Smooth muscle cell (in vitro differentiated cells): ENCODE measurements around the gene OSTF1. TPM values are rescaled to one million over a fixed set of nuclear protein-coding genes. Genes with fewer than 3 reads are reported as not detected.

ENCODE experiments used
- DNase-seq: peaks from one replicate; lab custom pipeline; 2025; ENCODE audit not compliant: unreplicated experiment; lab: John Stamatoyannopoulos, UW
- H2AFZ ChIP-seq: fragments of 200-600 bp; sonication (generic); 2 replicates; pipeline ENCODE4 v1.6.0; 2016; ENCODE audit warnings: antibody characterized with exemption, low read depth, mild to moderate bottlenecking
- H3F3A ChIP-seq: fragments of 200-600 bp; sonication (generic); 2 replicates; pipeline ENCODE4 v1.6.0; 2017; ENCODE audit warnings: antibody characterized with exemption, low read depth
- H3K27ac ChIP-seq: fragments of 200-600 bp; sonication (generic); 2 replicates; pipeline ENCODE4 v1.5.1; 2016; ENCODE audit warnings: low read depth, mild to moderate bottlenecking
- H3K27me3 ChIP-seq: fragments of 200-600 bp; sonication (generic); 2 replicates; pipeline ENCODE4 v1.6.1; 2016; ENCODE audit warnings: low read depth, mild to moderate bottlenecking
- H3K36me3 ChIP-seq: fragments of 200-600 bp; sonication (generic); 2 replicates; pipeline ENCODE4 v1.5.1; 2016; ENCODE audit warnings: low read depth
- H3K4me1 ChIP-seq: fragments of 200-600 bp; sonication (generic); 2 replicates; pipeline ENCODE4 v1.5.1; 2016; ENCODE audit warnings: low read depth
- H3K4me2 ChIP-seq: fragments of 200-600 bp; sonication (generic); 2 replicates; pipeline ENCODE4 v1.6.0; 2016; ENCODE audit warnings: mild to moderate bottlenecking
- H3K4me3 ChIP-seq: fragments of 200-600 bp; sonication (generic); 2 replicates; pipeline ENCODE4 v1.5.1; 2016; ENCODE audit warnings: mild to moderate bottlenecking
- H3K79me2 ChIP-seq: fragments of 200-600 bp; sonication (generic); 2 replicates; pipeline ENCODE4 v1.6.0; 2016; ENCODE audit warnings: low read depth, mild to moderate bottlenecking
- H3K9ac ChIP-seq: fragments of 200-600 bp; sonication (generic); 2 replicates; pipeline ENCODE4 v1.6.0; 2016; ENCODE audit warnings: low read depth
- H3K9me3 ChIP-seq: fragments of 200-600 bp; sonication (generic); replicated peaks from 2 replicates; pipeline ENCODE4 v1.5.1; 2016; ENCODE audit warnings: low read depth
- H4K20me1 ChIP-seq: fragments of 200-600 bp; sonication (generic); 2 replicates; pipeline ENCODE4 v1.6.0; 2016; ENCODE audit warnings: low read depth
- WGBS: methylation state at CpG from one replicate; pipeline ENCODE4 v1.1.7; 2016; ENCODE audit warnings: low lambda C conversion rate; 5-methylcytosine and 5-hydroxymethylcytosine counted together
- polyA plus RNA-seq: library from polyadenylated mRNA; unstranded; fragments of >200 nt; fragmentation: Nextera tagmentation; extraction: Ambion mirVana; gene quantifications from 2 replicates; pipeline ENCODE4 v1.2.1, GENCODE V29; 2016
- total RNA-seq: library from RNA; depleted of rRNA; stranded (reverse); fragments of >200 nt; gene quantifications from 2 replicates; pipeline ENCODE4 v1.2.3, GENCODE V29; 2014
- TF ChIP-seq, protein P1 (sequence below): fragments of 200-600 bp; sonication (generic); IDR thresholded peaks from 2 replicates; pipeline ENCODE4 v1.5.1; 2017; ENCODE audit warnings: borderline replicate concordance, mild to moderate bottlenecking, antibody characterized with exemption; ENCODE audit not compliant: insufficient read depth, poor library complexity, severe bottlenecking

Gene OSTF1
- total and polyA plus RNA-seq, 2 experiments from 2014 or later = 40.6 to 44.5 TPM

DNA sequence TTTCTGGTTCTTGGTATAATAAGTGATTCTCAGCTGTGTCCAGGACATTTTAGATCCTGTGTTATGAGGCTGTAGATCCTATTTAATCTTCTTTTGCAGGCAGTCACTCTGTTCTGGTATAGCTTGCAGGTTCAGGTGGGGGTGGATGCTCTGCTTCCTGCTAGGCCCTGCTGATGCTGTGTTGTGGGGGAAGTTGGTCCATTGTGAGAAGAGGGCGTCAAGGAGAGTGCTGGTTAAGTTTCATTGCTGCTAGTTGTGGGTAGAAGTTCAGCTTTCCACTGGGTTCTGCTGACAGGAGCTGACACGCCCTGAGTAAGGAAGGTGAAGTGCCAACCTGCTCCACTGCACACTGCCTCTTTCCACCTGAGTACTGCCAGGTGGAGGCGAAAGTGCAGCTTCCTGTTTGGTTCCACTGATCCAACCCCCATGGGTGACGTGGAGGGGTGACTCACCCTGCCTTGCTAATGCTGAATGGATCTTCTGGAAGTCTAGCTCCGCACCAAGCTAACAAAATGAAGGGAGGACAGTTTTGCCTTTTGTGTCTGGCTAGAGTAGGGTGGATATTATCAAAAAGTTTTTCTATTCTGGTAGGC, 16.7 kb upstream of the OSTF1 start:
- no peak overlapping the region for H3K9ac ChIP-seq
- H3K9me3 ChIP-seq = no peaks in the 10 kb centered on the region
- no peak for DNase-seq
- 86% methylated on average over 5 of the region's 5 CpGs for WGBS
- no peak overlapping the region for H2AFZ ChIP-seq
- H3K4me2 ChIP-seq = no peak overlapping the region
- H3K4me1 ChIP-seq = no peaks in the 10 kb centered on the region
- no peaks in the 10 kb centered on the region for H3K36me3 ChIP-seq
- H3K4me3 ChIP-seq = no peak overlapping the region
- no peak overlapping the region for H3K27ac ChIP-seq
- no peaks in the 10 kb centered on the region for H3F3A ChIP-seq
- H3K79me2 ChIP-seq = no peaks in the 10 kb centered on the region
- H3K27me3 ChIP-seq = no peaks in the 10 kb centered on the region
- TF ChIP-seq, protein P1, sequence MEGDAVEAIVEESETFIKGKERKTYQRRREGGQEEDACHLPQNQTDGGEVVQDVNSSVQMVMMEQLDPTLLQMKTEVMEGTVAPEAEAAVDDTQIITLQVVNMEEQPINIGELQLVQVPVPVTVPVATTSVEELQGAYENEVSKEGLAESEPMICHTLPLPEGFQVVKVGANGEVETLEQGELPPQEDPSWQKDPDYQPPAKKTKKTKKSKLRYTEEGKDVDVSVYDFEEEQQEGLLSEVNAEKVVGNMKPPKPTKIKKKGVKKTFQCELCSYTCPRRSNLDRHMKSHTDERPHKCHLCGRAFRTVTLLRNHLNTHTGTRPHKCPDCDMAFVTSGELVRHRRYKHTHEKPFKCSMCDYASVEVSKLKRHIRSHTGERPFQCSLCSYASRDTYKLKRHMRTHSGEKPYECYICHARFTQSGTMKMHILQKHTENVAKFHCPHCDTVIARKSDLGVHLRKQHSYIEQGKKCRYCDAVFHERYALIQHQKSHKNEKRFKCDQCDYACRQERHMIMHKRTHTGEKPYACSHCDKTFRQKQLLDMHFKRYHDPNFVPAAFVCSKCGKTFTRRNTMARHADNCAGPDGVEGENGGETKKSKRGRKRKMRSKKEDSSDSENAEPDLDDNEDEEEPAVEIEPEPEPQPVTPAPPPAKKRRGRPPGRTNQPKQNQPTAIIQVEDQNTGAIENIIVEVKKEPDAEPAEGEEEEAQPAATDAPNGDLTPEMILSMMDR = no peak
- H4K20me1 ChIP-seq = no peaks in the 10 kb centered on the region

DNA sequence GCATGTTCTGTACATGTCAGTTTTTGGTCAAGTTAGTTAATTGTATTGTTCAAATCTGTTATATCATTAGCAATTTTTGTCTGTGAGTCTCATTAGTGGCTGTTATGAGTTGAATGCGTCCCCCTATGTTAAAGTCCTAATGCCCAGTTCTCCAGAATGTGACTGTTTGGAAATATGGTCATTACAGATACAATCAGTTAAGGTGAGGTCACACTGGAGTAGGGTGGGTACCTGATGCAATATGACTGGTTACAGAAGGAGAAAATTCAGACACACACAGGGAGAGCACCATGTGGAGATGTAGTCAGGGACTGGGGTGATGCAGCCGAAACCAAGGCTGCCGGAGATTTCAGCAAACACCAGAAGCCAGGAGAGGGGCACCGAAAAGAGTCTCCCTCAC, 15.4 kb upstream of the OSTF1 start:
- over 99% methylated on average over 4 of the region's 4 CpGs for WGBS
- H4K20me1 ChIP-seq = no peaks in the 10 kb centered on the region
- H2AFZ ChIP-seq = no peak overlapping the region
- H3K36me3 ChIP-seq = no peaks in the 10 kb centered on the region
- TF ChIP-seq, protein P1 = no peak
- H3K4me3 ChIP-seq = no peak overlapping the region
- no peak overlapping the region for H3K9ac ChIP-seq
- no peaks in the 10 kb centered on the region for H3F3A ChIP-seq
- DNase-seq = no peak
- no peaks in the 10 kb centered on the region for H3K79me2 ChIP-seq
- no peaks in the 10 kb centered on the region for H3K4me1 ChIP-seq
- H3K27ac ChIP-seq = no peak overlapping the region
- H3K27me3 ChIP-seq = no peaks in the 10 kb centered on the region
- no peaks in the 10 kb centered on the region for H3K9me3 ChIP-seq
- H3K4me2 ChIP-seq = no peak overlapping the region

DNA sequence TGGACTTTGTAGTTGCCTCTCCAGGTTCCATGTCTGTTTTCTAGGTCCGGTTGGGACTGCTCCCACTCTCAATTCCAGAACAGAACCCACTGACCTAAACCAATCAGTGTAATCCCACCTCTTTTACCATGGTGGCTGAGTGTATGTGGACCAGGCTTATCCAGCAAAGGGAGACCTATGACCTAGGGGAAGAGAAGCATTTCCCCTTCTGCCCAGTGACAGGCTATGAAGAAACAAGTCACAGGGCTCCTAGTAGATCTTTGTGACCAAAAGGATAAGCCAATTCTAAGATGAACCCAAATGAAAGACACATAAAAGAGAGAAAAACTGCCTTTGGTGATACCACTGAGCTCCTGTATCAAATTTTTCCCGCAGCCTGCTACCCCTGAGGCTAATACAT, 6.7 kb upstream of the OSTF1 start:
- Histone ChIP-seq H3K9me3 (no peaks in the 10 kb centered on the region), H2AFZ (no peak overlapping the region), H3K4me3 (no peak overlapping the region), H3F3A (no peaks in the 10 kb centered on the region), H4K20me1 (no peaks in the 10 kb centered on the region), H3K36me3 (no peaks in the 10 kb centered on the region), H3K9ac (no peak overlapping the region), H3K4me2 (no peak overlapping the region), H3K4me1 (peaks cover 5% of the 10 kb centered on the region), H3K79me2 (no peaks in the 10 kb centered on the region), H3K27ac (no peak overlapping the region), H3K27me3 (no peaks in the 10 kb centered on the region)
- TF ChIP-seq, protein P1 = no peak
- WGBS = 0% methylated on average over 2 of the region's 2 CpGs
- no peak for DNase-seq

DNA sequence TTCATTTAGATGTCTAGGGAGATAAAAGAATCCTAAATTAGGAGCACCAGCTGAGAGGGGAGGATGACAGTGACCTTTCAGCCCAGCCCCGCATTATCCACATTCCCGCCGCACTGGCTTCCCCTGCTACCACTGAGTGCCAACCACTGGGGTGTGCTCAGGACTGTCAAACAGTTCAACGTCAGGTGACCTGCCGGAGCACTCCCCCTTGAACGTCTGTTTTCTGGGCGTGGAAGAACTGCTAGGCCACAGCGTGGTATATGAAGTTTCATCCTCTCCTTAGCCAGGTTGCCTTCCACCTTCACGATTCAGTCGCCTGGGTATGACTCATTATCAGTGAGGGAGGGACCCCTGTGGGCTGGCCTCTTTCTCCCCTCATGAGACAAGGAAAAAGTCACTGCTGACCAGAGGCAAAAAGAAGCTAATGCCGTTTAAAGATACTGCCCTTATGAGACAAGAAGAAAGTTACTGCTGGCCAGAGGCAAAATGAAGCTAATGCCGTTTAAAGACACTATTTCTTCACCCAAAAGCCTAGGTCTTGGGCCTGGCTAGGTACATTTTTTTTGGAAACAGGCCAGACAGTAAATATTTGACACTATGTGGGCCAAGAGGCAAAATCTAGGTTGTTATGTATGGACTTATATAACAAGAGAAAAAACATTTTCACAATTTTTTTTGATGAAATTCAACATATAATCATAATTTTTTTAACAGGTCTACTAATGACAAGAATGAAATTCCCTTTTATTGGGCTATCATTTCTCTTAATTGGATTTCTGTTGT, 4.9 kb upstream of the OSTF1 start:
- Histone ChIP-seq H3K27ac (no peak overlapping the region), H3K9me3 (no peaks in the 10 kb centered on the region), H2AFZ (no peak overlapping the region), H3F3A (no peaks in the 10 kb centered on the region), H3K27me3 (no peaks in the 10 kb centered on the region), H3K9ac (no peak overlapping the region), H3K4me2 (peak overlapping the region; percentile 9), H3K79me2 (no peaks in the 10 kb centered on the region), H4K20me1 (no peaks in the 10 kb centered on the region), H3K36me3 (no peaks in the 10 kb centered on the region), H3K4me3 (no peak overlapping the region), H3K4me1 (peaks cover 5% of the 10 kb centered on the region)
- TF ChIP-seq, protein P1 = no peak
- 38% methylated on average over 12 of the region's 12 CpGs for WGBS
- DNase-seq = no peak
